Measurements from ENCODE around the gene ABCC1.
A peak's percentile ranks its signal among the peaks of the same experiment; 100 is the strongest.

Gene ABCC1

GRCh38 chr16:15967655-15968315, 18.4 kb downstream of the ABCC1 start:
- no peaks in the 10 kb centered on the region for H3K27me3 Mint-ChIP-seq
- ATAC-seq (replicated peaks) = no peak
- H3K9me3 Mint-ChIP-seq = peaks cover 13 to 20% of the 10 kb centered on the region in 2 donors
- H3K27ac Mint-ChIP-seq = no peak overlapping the region
- no peak for DNase-seq
- no peak overlapping the region for H3K4me3 Mint-ChIP-seq
- H3K36me3 Mint-ChIP-seq = peaks cover 44 to 48% of the 10 kb centered on the region in 2 donors
- peaks cover under 1 to 5% of the 10 kb centered on the region in 2 donors for H3K4me1 Mint-ChIP-seq

GRCh38 chr16:15970202-15970601, 20.8 kb downstream of the ABCC1 start:
- no peak overlapping the region for H3K4me3 Mint-ChIP-seq
- H3K27ac Mint-ChIP-seq = no peak overlapping the region
- no peaks in the 10 kb centered on the region for H3K27me3 Mint-ChIP-seq
- peaks cover 36 to 52% of the 10 kb centered on the region in 2 donors for H3K36me3 Mint-ChIP-seq
- no peak for DNase-seq
- ATAC-seq (replicated peaks) = peak in 1 of 2 donors; percentile 36
- peaks cover 13 to 17% of the 10 kb centered on the region in 2 donors for H3K9me3 Mint-ChIP-seq
- H3K4me1 Mint-ChIP-seq = peaks cover 9 to 15% of the 10 kb centered on the region in 2 donors

GRCh38 chr16:15970743-15971439, 21.5 kb downstream of the ABCC1 start:
- no peak for DNase-seq
- peaks cover 9 to 22% of the 10 kb centered on the region in 2 donors for H3K4me1 Mint-ChIP-seq
- H3K27me3 Mint-ChIP-seq = no peaks in the 10 kb centered on the region
- H3K9me3 Mint-ChIP-seq = peaks cover 13 to 17% of the 10 kb centered on the region in 2 donors
- H3K4me3 Mint-ChIP-seq = no peak overlapping the region
- H3K36me3 Mint-ChIP-seq = peaks cover 40 to 54% of the 10 kb centered on the region in 2 donors
- no peak overlapping the region for H3K27ac Mint-ChIP-seq
- no peak for ATAC-seq (replicated peaks)

- DNase-seq (no peak), ATAC-seq (replicated peaks) (no peak)
- Mint-ChIP-seq H3K36me3 (peaks cover 42 to 57% of the 10 kb centered on the region in 2 donors), H3K27ac (no peak overlapping the region), H3K4me3 (no peak overlapping the region), H3K9me3 (peaks cover 13 to 17% of the 10 kb centered on the region in 2 donors), H3K27me3 (no peaks in the 10 kb centered on the region), H3K4me1 (peaks cover 14 to 27% of the 10 kb centered on the region in 2 donors)
Measured at GRCh38 chr16:15971440-15971815, 22.0 kb downstream of the ABCC1 start.

GRCh38 chr16:15972046-15972868, 22.8 kb downstream of the ABCC1 start:
- ATAC-seq (replicated peaks) (no peak), DNase-seq (no peak)
- Mint-ChIP-seq H3K4me1 (peaks cover 20 to 34% of the 10 kb centered on the region in 2 donors), H3K27ac (no peak overlapping the region), H3K27me3 (no peaks in the 10 kb centered on the region), H3K4me3 (no peak overlapping the region), H3K36me3 (peaks cover 44 to 63% of the 10 kb centered on the region in 2 donors), H3K9me3 (peaks cover 13 to 19% of the 10 kb centered on the region in 2 donors)

GRCh38 chr16:15973421-15973820, 24.0 kb downstream of the ABCC1 start:
- Mint-ChIP-seq H3K4me3 (no peak overlapping the region), H3K27ac (no peak overlapping the region), H3K36me3 (peaks cover 56 to 75% of the 10 kb centered on the region in 2 donors), H3K27me3 (no peaks in the 10 kb centered on the region), H3K9me3 (peaks cover 13 to 24% of the 10 kb centered on the region in 2 donors), H3K4me1 (peaks cover 20 to 34% of the 10 kb centered on the region in 2 donors)
- ATAC-seq (replicated peaks) (no peak), DNase-seq (no peak)

GRCh38 chr16:15974057-15974456, 24.6 kb downstream of the ABCC1 start:
- H3K27ac Mint-ChIP-seq = peak overlapping the region; percentile 47
- no peak overlapping the region for H3K4me3 Mint-ChIP-seq
- peaks cover 20 to 34% of the 10 kb centered on the region in 2 donors for H3K4me1 Mint-ChIP-seq
- ATAC-seq (replicated peaks) = no peak
- H3K36me3 Mint-ChIP-seq = peaks cover 59 to 81% of the 10 kb centered on the region in 2 donors
- H3K27me3 Mint-ChIP-seq = no peaks in the 10 kb centered on the region
- peaks cover 13 to 28% of the 10 kb centered on the region in 2 donors for H3K9me3 Mint-ChIP-seq
- no peak for DNase-seq

GRCh38 chr16:15975172-15975571, 25.8 kb downstream of the ABCC1 start:
- Mint-ChIP-seq H3K36me3 (peaks cover 61 to 84% of the 10 kb centered on the region in 2 donors), H3K4me1 (peaks cover 20 to 34% of the 10 kb centered on the region in 2 donors)

GRCh38 chr16:15976225-15976812, 26.9 kb downstream of the ABCC1 start:
- peaks cover 62 to 85% of the 10 kb centered on the region in 2 donors for H3K36me3 Mint-ChIP-seq

More at GRCh38 chr16:15975172-15975571, 25.8 kb downstream of the ABCC1 start:
- ATAC-seq (replicated peaks) (no peak), DNase-seq (no peak)
- no peaks in the 10 kb centered on the region for H3K27me3 Mint-ChIP-seq
- no peak overlapping the region for H3K27ac Mint-ChIP-seq
- H3K9me3 Mint-ChIP-seq = peaks cover 14 to 34% of the 10 kb centered on the region in 2 donors
- no peak overlapping the region for H3K4me3 Mint-ChIP-seq

GRCh38 chr16:15976929-15977637, 27.7 kb downstream of the ABCC1 start:
- peaks cover 18 to 34% of the 10 kb centered on the region in 2 donors for H3K4me1 Mint-ChIP-seq
- peaks cover 18 to 33% of the 10 kb centered on the region in 2 donors for H3K9me3 Mint-ChIP-seq
- peak overlapping the region; percentile 14 for H3K27ac Mint-ChIP-seq
- DNase-seq = no peak
- peaks cover 64 to 85% of the 10 kb centered on the region in 2 donors for H3K36me3 Mint-ChIP-seq
- H3K4me3 Mint-ChIP-seq = no peak overlapping the region
- no peak for ATAC-seq (replicated peaks)
- no peaks in the 10 kb centered on the region for H3K27me3 Mint-ChIP-seq

More at GRCh38 chr16:15976225-15976812, 26.9 kb downstream of the ABCC1 start:
- H3K4me3 Mint-ChIP-seq = no peak overlapping the region
- no peak for DNase-seq
- peaks cover 18 to 32% of the 10 kb centered on the region in 2 donors for H3K9me3 Mint-ChIP-seq
- ATAC-seq (replicated peaks) = no peak
- H3K27me3 Mint-ChIP-seq = no peaks in the 10 kb centered on the region
- H3K4me1 Mint-ChIP-seq = peaks cover 18 to 34% of the 10 kb centered on the region in 2 donors
- peak overlapping the region; percentile 31 for H3K27ac Mint-ChIP-seq

GRCh38 chr16:15979801-15980200, 30.4 kb downstream of the ABCC1 start:
- Mint-ChIP-seq H3K27me3 (no peaks in the 10 kb centered on the region), H3K4me3 (no peak overlapping the region), H3K27ac (peak overlapping the region; percentile 20), H3K36me3 (peaks cover 65 to 83% of the 10 kb centered on the region in 2 donors), H3K9me3 (peaks cover 20 to 30% of the 10 kb centered on the region in 2 donors), H3K4me1 (peaks cover 18 to 40% of the 10 kb centered on the region in 2 donors)
- DNase-seq (no peak), ATAC-seq (replicated peaks) (no peak)

GRCh38 chr16:15980329-15980728, 30.9 kb downstream of the ABCC1 start:
- no peak for DNase-seq
- peaks cover 67 to 78% of the 10 kb centered on the region in 2 donors for H3K36me3 Mint-ChIP-seq
- no peaks in the 10 kb centered on the region for H3K27me3 Mint-ChIP-seq
- H3K4me1 Mint-ChIP-seq = peaks cover 16 to 40% of the 10 kb centered on the region in 2 donors
- H3K9me3 Mint-ChIP-seq = peaks cover 20 to 30% of the 10 kb centered on the region in 2 donors
- no peak for ATAC-seq (replicated peaks)
- no peak overlapping the region for H3K4me3 Mint-ChIP-seq
- H3K27ac Mint-ChIP-seq = no peak overlapping the region

- DNase-seq = no peak
- Mint-ChIP-seq H3K4me3 (no peak overlapping the region), H3K27ac (no peak overlapping the region), H3K9me3 (peaks cover 20 to 30% of the 10 kb centered on the region in 2 donors), H3K27me3 (no peaks in the 10 kb centered on the region), H3K36me3 (peaks cover 66 to 83% of the 10 kb centered on the region in 2 donors), H3K4me1 (peaks cover 14 to 37% of the 10 kb centered on the region in 2 donors)
- no peak for ATAC-seq (replicated peaks)
Measured at GRCh38 chr16:15981382-15981781, 32.0 kb downstream of the ABCC1 start.

Measured in stimulated activated naive B cell treated with anti-CD40 and anti-IgM and Interleukin-4, amounts not matched to agents 10 μg/mL and 1 μg/mL and 100 μg/mL, for 72 hours (primary cell).